B cell (primary cell): ENCODE data around the gene CABP5. TPM values are rescaled to one million over a fixed set of nuclear protein-coding genes. Genes with fewer than 3 reads are reported as not detected.

ENCODE experiments used
- ATAC-seq: fragments of 200-7000 bp; cut with Tn5 transposase; one replicate; pipeline ENCODE4 v1.10.0; 2021; ENCODE audit warnings: low read depth, mild to moderate bottlenecking, moderate number of reproducible peaks, moderate library complexity
- CTCF ChIA-PET: fragments of 350-600 bp; sonication (Branson Sonifier 250); formaldehyde crosslinking; loops from one replicate; lab custom pipeline; 2021; ENCODE audit warnings: antibody characterized with exemption, inconsistent platforms; lab: Charles Lee
- POLR2A ChIA-PET: fragments of 350-600 bp; sonication (Branson Sonifier 250); formaldehyde crosslinking; loops from one replicate; lab custom pipeline; 2021; ENCODE audit warnings: antibody characterized with exemption; lab: Charles Lee
- DNase-seq: peaks from one replicate; pipeline ENCODE4 v3.0.0; 2013
- H2AFZ ChIP-seq: 2 replicates; pipeline ENCODE4 v1.6.1; 2012; ENCODE audit warnings: mild to moderate bottlenecking, low read depth, low read length; ENCODE audit not compliant: insufficient read depth, poor library complexity, severe bottlenecking
- H3K27ac ChIP-seq, 2 donors: 1 replicate in 1 of 2; 2 replicates in 1 of 2; pipeline ENCODE4 v1.5.1; 2012 to 2013; ENCODE audit warnings: low read length in 2 of 2, mild to moderate bottlenecking in 2 of 2, moderate library complexity in 1 of 2
- H3K27me3 ChIP-seq, 4 experiments: fragments of 200-600 bp in 1 of 4; sonication (generic) in 1 of 4; replicated peaks in 1 of 4; 1 replicate in 2 of 4; 2 replicates in 2 of 4; pipeline versions ENCODE4 v1.6.1 to v1.7.0; 2013 to 2016; ENCODE audit warnings: low read length in 3 of 4, mild to moderate bottlenecking in 2 of 4, mixed read lengths in 1 of 4, moderate library complexity in 1 of 4; ENCODE audit not compliant: insufficient read depth in 4 of 4, control insufficient read depth in 3 of 4; ENCODE audit errors: control extremely low read depth in 1 of 4
- H3K36me3 ChIP-seq, 2 experiments: replicated peaks in 1 of 2; 1 replicate in 1 of 2; 2 replicates in 1 of 2; pipeline versions ENCODE4 v1.6.1 to v1.7.1; 2013; ENCODE audit warnings: low read length in 1 of 2; ENCODE audit not compliant: insufficient read depth in 2 of 2, control insufficient read depth in 1 of 2; ENCODE audit errors: control extremely low read depth in 1 of 2, extremely low read depth in 1 of 2
- H3K4me1 ChIP-seq, 2 donors: fragments of 200-600 bp in 1 of 2; sonication (generic) in 1 of 2; 1 replicate in 1 of 2; 2 replicates in 1 of 2; pipeline versions ENCODE4 v1.5.1 to v1.6.1; 2013 to 2017; ENCODE audit warnings: low read length in 2 of 2; ENCODE audit not compliant: control insufficient read depth in 2 of 2, insufficient read depth in 2 of 2
- H3K4me2 ChIP-seq: replicated peaks from 2 replicates; pipeline ENCODE3; 2012; ENCODE audit warnings: mild to moderate bottlenecking, low read depth, low read length; ENCODE audit not compliant: poor library complexity, severe bottlenecking
- H3K4me3 ChIP-seq, 5 experiments: fragments of 200-600 bp in 1 of 5; sonication (generic) in 1 of 5; 1 replicate in 3 of 5; 2 replicates in 2 of 5; pipeline versions ENCODE4 v1.5.1 to v1.7.0; 2011 to 2016; ENCODE audit warnings: low read length in 4 of 5, mild to moderate bottlenecking in 4 of 5, low read depth in 2 of 5, control low read depth in 1 of 5, moderate library complexity in 1 of 5; ENCODE audit not compliant: insufficient read depth in 1 of 5; ENCODE audit errors: control extremely low read depth in 1 of 5, extremely low read depth in 1 of 5
- H3K79me2 ChIP-seq: fragments of 200-600 bp; sonication (generic); one replicate; pipeline ENCODE4 v1.6.0; 2016; ENCODE audit warnings: low read length; ENCODE audit not compliant: control insufficient read depth, insufficient read depth
- H3K9ac ChIP-seq: fragments of 200-600 bp; sonication (generic); 2 replicates; pipeline ENCODE4 v1.6.1; 2017; ENCODE audit warnings: mild to moderate bottlenecking, low read length, moderate library complexity
- H3K9me3 ChIP-seq, 3 donors: one replicate each; pipeline versions ENCODE4 v1.6.1 to v1.7.1; 2013; ENCODE audit warnings: low read length in 2 of 3; ENCODE audit not compliant: control insufficient read depth in 2 of 3, insufficient read depth in 1 of 3; ENCODE audit errors: control extremely low read depth in 1 of 3
- H4K20me1 ChIP-seq: 2 replicates; pipeline ENCODE4 v1.6.0; 2012; ENCODE audit warnings: mild to moderate bottlenecking, low read length; ENCODE audit not compliant: insufficient read depth, control insufficient read depth, poor library complexity, severe bottlenecking
- H3K27ac Mint-ChIP-seq: one replicate; pipeline ENCODE4 v1.8.0; 2021; ENCODE audit warnings: mixed read lengths
- H3K27me3 Mint-ChIP-seq: one replicate; pipeline ENCODE4 v1.8.0; 2021; ENCODE audit warnings: mixed read lengths
- H3K4me1 Mint-ChIP-seq: one replicate; pipeline ENCODE4 v1.8.0; 2021; ENCODE audit warnings: mixed read lengths
- H3K4me3 Mint-ChIP-seq: one replicate; pipeline ENCODE4 v1.8.0; 2021; ENCODE audit warnings: mixed read lengths
- H3K9me3 Mint-ChIP-seq: one replicate; pipeline ENCODE4 v1.8.0; 2022; ENCODE audit warnings: mixed read lengths; ENCODE audit not compliant: insufficient read depth
- CTCF ChIP-seq: fragments of 200-600 bp; IDR thresholded peaks from one replicate; pipeline ENCODE4 v1.8.0; 2022; ENCODE audit warnings: antibody characterized with exemption, mild to moderate bottlenecking
- EZH2 ChIP-seq: IDR thresholded peaks from 2 replicates; pipeline ENCODE4 v1.6.1; 2012; ENCODE audit warnings: borderline replicate concordance, low read depth, mild to moderate bottlenecking, moderate library complexity, low read length; ENCODE audit not compliant: insufficient read depth, poor library complexity, severe bottlenecking
- WGBS: methylation state at CpG from one replicate; pipeline ENCODE4 v1.1.5; 2013; ENCODE audit warnings: missing lambda C conversion rate; ENCODE audit not compliant: insufficient coverage; 5-methylcytosine and 5-hydroxymethylcytosine counted together
- intact Hi-C: fragments of 100-400 bp; cut with micrococcal nuclease; formaldehyde crosslinking; loops from one replicate; pipeline ENCODE4 v1.10.0; 2022
- polyA plus RNA-seq: library from polyadenylated mRNA; depleted of rRNA; stranded (reverse); fragments of >200 nt; gene quantifications from 2 replicates; pipeline ENCODE4 v1.2.3, GENCODE V29; 2012
- total RNA-seq, 2 donors: library from RNA; stranded (reverse); fragments of 120-200 nt in 1 of 2; gene quantifications; 1 replicate in 1 of 2; 2 replicates in 1 of 2; pipeline versions ENCODE4 v1.2.3 to v1.2.4, GENCODE V29; 2013 to 2022

Gene CABP5
- total and polyA plus RNA-seq, 2 donors (not counting 1 experiment from before 2014, with no cell fraction given) = not detected

- DNase-seq (no peak), ATAC-seq (no peak)
- no peak overlapping the region for H3K4me3 Mint-ChIP-seq
- Histone ChIP-seq H3K4me2 (no peak overlapping the region), H4K20me1 (no peaks in the 10 kb centered on the region), H3K27ac (no peak overlapping the region), H3K36me3 (no peaks in the 10 kb centered on the region), H3K4me3 (no peak overlapping the region), H3K9ac (no peak overlapping the region), H3K4me1 (no peaks in the 10 kb centered on the region), H3K27me3 (peaks cover 0 to 6% (median 0%) of the 10 kb centered on the region in 4 experiments), H3K79me2 (no peaks in the 10 kb centered on the region), H2AFZ (no peak overlapping the region), H3K9me3 (peaks cover 0 to 16% (median 16%) of the 10 kb centered on the region in 3 donors)
- peaks cover 33% of the 10 kb centered on the region for H3K27me3 Mint-ChIP-seq
- H3K27ac Mint-ChIP-seq = no peak overlapping the region
- POLR2A ChIA-PET = no interaction called here
- TF ChIP-seq EZH2 = no peak
- TF ChIP-seq CTCF = no peak
- no peaks in the 10 kb centered on the region for H3K4me1 Mint-ChIP-seq
- intact Hi-C loops = no loop called here
- CTCF ChIA-PET = no interaction called here
- peaks cover 5% of the 10 kb centered on the region for H3K9me3 Mint-ChIP-seq
- no CpG with 5 or more reads among the region's 2 CpGs for WGBS
Observed at GRCh38 chr19:48036765-48037164, 7.1 kb downstream of the CABP5 start.

- Histone ChIP-seq H3K79me2 (no peaks in the 10 kb centered on the region), H3K27ac (no peak overlapping the region), H4K20me1 (no peaks in the 10 kb centered on the region), H3K4me1 (no peaks in the 10 kb centered on the region), H3K27me3 (no peaks in the 10 kb centered on the region), H3K9ac (no peak overlapping the region), H3K4me2 (no peak overlapping the region), H3K36me3 (no peaks in the 10 kb centered on the region), H3K9me3 (peaks cover 0 to 16% (median 15%) of the 10 kb centered on the region in 3 donors), H2AFZ (no peak overlapping the region), H3K4me3 (no peak overlapping the region)
- Mint-ChIP-seq H3K4me1 (no peaks in the 10 kb centered on the region), H3K4me3 (no peak overlapping the region), H3K27me3 (peaks cover 11% of the 10 kb centered on the region), H3K9me3 (peaks cover 5% of the 10 kb centered on the region), H3K27ac (no peak overlapping the region)
- DNase-seq = no peak
- POLR2A ChIA-PET = no interaction called here
- 83% methylated on average over 5 of the region's 5 CpGs for WGBS
- intact Hi-C loops = no loop called here
- CTCF ChIA-PET = no interaction called here
- TF ChIP-seq CTCF (no peak), EZH2 (no peak)
- ATAC-seq = no peak
Observed at GRCh38 chr19:48033604-48034003, 10.3 kb downstream of the CABP5 start.
